ENCODE data around the gene GYS2. TPM values are rescaled to one million over a fixed set of nuclear protein-coding genes. Genes with fewer than 3 reads are reported as not detected.
"Not testable (repeated sequence)": the region's sequence is repeated elsewhere in the genome, so short reads cannot be mapped to it uniquely, and the experiment has no call there.

The GYS2 gene
- not detected for polyA plus RNA-seq

GRCh38 chr12:21604245-21605101 lies at the start of gene GYS2:
GYS2 (minus strand) TSS chr12:21604847; CDS start chr12:21604592, 255 bp downstream.
- Mint-ChIP-seq H3K4me3 (no peak within 1 kb of the TSS), H3K4me1 (peaks cover 0 to 4% (median 4%) of the 10 kb centered on the region in 3 donors), H3K9me3 (no peaks in the 10 kb centered on the region), H3K27me3 (no peaks in the 10 kb centered on the region), H3K36me3 (no peaks in the 10 kb centered on the region), H3K27ac (no peak within 1 kb of the TSS)

DNA sequence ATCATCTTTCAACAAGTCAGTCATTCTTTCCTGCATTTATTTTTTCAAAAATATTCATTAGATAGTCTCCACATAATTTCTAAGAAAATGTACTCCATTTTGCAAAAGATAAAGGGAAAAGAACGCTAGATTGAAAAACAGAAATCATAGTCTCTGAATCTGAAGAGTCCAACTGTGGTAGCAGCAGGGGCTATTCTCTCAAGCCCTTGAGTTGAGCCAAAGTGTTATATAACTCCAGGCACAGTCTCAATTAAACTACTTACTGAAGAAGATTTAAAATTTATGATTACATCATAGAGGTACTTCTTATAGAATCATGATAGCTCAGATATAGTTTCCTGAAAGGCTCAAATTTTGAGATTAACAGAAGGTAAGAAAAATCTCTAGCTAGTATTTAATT lies 47.2 kb upstream of the GYS2 start:
- H3K27ac Mint-ChIP-seq = no peak overlapping the region
- H3K36me3 Mint-ChIP-seq = peaks cover 3% of the 10 kb centered on the region
- no peaks in the 10 kb centered on the region for H3K27me3 Mint-ChIP-seq
- H3K4me1 Mint-ChIP-seq = peaks cover 7 to 37% (median 29%) of the 10 kb centered on the region in 3 donors
- H3K9me3 Mint-ChIP-seq = no peaks in the 10 kb centered on the region
- no peak overlapping the region for H3K4me3 Mint-ChIP-seq

- Mint-ChIP-seq H3K9me3 (no peaks in the 10 kb centered on the region), H3K4me1 (peaks cover 2 to 32% (median 25%) of the 10 kb centered on the region in 3 donors), H3K36me3 (peaks cover 3% of the 10 kb centered on the region), H3K4me3 (peak overlapping the region in 1 of 4 donors; percentile 7), H3K27me3 (no peaks in the 10 kb centered on the region), H3K27ac (peak overlapping the region in 1 of 3 donors; percentile 34)
These were observed 46.4 kb upstream of the GYS2 start for GRCh38 chr12:21650997-21651396.

GRCh38 chr12:21649034-21649433 lies 44.4 kb upstream of the GYS2 start:
- no peak overlapping the region for H3K4me3 Mint-ChIP-seq
- H3K36me3 Mint-ChIP-seq = peaks cover 9% of the 10 kb centered on the region

DNA sequence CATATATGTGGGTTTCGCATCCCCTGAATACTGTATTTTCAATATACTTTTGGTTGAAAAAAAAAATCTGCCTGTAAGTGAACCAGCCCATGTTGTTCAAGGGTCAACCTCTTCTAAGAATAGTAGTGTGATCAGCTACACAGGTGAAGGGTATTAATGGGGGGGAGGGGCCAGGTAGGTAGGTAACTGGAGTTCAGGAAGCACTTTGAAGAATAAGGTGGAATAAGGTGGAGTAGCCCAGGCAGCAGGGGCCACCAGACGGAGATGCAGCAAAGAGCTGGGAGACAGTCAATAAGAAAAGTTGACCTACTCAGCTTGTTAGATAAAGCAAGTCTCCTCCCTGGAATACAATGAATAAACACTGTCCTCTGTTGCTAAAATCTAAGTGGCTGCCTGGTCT lies 43.7 kb upstream of the GYS2 start:
- H3K4me1 Mint-ChIP-seq = peaks cover 2 to 16% (median 6%) of the 10 kb centered on the region in 3 donors
- H3K36me3 Mint-ChIP-seq = peaks cover 9% of the 10 kb centered on the region
- no peak overlapping the region for H3K4me3 Mint-ChIP-seq
- no peaks in the 10 kb centered on the region for H3K9me3 Mint-ChIP-seq
- no peak overlapping the region for H3K27ac Mint-ChIP-seq
- no peaks in the 10 kb centered on the region for H3K27me3 Mint-ChIP-seq

More at GRCh38 chr12:21649034-21649433, 44.4 kb upstream of the GYS2 start:
- H3K9me3 Mint-ChIP-seq = no peaks in the 10 kb centered on the region
- no peak overlapping the region for H3K27ac Mint-ChIP-seq
- no peaks in the 10 kb centered on the region for H3K27me3 Mint-ChIP-seq
- peaks cover 2 to 19% (median 10%) of the 10 kb centered on the region in 3 donors for H3K4me1 Mint-ChIP-seq

DNA sequence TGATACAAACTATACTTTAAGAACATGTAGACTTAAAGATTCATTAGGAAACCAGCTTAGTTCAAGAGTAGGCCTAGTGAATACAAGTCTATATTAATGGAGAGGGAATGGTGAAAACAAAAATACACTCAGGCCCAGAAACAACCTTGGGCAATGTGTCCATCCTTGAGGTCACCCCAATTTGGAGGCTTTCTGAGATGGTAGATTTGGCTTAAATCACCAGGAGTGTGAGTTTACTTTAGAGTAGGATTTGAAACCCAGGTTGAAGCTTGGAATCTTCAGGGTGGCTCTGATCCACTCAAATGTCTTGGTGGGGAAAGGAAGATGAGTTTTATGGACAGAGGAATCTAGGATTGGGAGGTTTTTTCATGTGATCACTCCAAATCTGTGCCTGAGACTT lies 42.5 kb upstream of the GYS2 start:
- Mint-ChIP-seq H3K4me3 (no peak overlapping the region), H3K27ac (peak overlapping the region in 2 of 3 donors; percentile 19 to 77), H3K27me3 (no peaks in the 10 kb centered on the region), H3K4me1 (peaks cover 2 to 12% (median 11%) of the 10 kb centered on the region in 3 donors), H3K36me3 (peaks cover 9% of the 10 kb centered on the region), H3K9me3 (no peaks in the 10 kb centered on the region)

DNA sequence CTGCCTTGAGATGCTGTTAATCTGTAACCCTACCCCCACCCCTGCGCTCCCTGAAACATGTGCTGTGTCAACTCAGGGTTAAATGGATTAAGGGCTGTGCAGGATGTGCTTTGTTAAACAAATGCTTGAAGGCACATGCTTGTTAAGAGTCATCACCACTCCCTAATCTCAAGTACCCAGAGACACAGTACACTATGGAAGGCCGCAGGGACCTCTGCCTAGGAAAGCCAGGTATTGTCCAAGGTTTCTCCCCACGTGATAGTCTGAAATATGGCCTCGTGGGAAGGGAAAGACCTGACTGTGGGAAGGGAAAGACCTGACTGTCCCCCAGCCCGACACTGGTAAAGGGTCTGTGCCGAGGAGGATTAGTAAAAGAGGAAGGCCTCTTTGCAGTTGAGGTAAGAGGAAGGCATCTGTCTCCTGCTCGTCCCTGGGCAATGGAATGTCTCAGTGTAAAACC lies 40.4 kb upstream of the GYS2 start:
- Mint-ChIP-seq H3K27ac (peak overlapping the region in 2 of 3 donors; percentile 16 to 63), H3K4me3 (peak overlapping the region in 1 of 4 donors; percentile 81)
- H3K27me3 Mint-ChIP-seq, H3K4me1 Mint-ChIP-seq, H3K36me3 Mint-ChIP-seq, H3K9me3 Mint-ChIP-seq: not testable (repeated sequence)

GRCh38 chr12:21644516-21644915 lies 39.9 kb upstream of the GYS2 start:
- Mint-ChIP-seq H3K4me1 (peaks cover 0 to 7% (median 5%) of the 10 kb centered on the region in 3 donors), H3K4me3 (no peak overlapping the region), H3K27ac (no peak overlapping the region), H3K27me3 (no peaks in the 10 kb centered on the region), H3K36me3 (peaks cover 8% of the 10 kb centered on the region), H3K9me3 (no peaks in the 10 kb centered on the region)

DNA sequence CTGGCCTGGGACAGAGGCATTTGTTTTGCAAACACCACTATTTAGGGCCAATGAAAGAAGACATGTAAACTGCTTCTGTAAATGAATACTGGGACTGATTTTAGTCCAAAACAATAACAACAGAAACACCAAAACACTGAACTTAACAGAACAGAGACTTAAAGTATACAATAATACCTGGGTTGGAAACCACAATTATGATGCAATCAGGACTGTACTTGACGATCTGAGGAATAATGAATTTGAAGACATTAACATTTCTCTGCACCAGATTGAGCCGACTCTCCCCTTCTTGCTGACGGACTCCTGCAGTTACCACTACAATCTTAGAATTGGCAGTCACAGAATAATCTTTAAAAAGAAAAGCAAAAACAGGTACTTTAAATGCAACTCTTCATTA lies 39.1 kb upstream of the GYS2 start:
- peaks cover 8% of the 10 kb centered on the region for H3K36me3 Mint-ChIP-seq
- H3K4me1 Mint-ChIP-seq = peaks cover 0 to 7% (median 5%) of the 10 kb centered on the region in 3 donors
- no peak overlapping the region for H3K4me3 Mint-ChIP-seq
- no peaks in the 10 kb centered on the region for H3K9me3 Mint-ChIP-seq
- no peak overlapping the region for H3K27ac Mint-ChIP-seq
- H3K27me3 Mint-ChIP-seq = no peaks in the 10 kb centered on the region

DNA sequence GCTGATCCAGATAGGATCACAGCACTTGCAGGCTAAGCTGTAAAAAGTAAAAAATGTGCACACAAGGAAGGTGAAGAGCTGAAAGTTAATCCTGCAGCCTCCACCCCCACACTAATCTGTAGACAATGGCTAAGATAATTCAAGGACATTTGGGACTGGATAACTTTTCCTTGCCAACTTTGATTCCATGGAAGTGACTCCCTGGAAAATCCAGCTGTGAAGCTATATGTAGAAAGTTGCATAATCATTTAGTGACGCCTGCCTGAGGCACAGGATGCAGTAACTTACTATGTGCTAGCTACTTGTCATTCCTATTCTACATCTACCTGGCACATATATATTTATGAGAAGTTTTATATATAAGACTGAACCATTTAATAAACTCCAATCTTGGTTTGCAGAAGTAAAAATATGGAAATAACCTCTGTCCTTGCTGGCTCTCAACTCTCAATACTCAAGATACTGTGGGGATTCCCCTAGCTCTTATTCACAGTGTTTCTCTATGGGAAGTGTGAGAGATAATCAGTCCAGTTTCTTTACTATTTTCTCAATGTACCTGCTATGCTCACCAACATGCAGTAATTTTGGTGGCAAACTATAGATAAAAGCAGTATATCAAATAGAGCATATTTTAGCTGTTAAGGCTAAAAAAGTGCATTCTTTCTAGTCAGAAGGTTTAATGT lies 38.2 kb upstream of the GYS2 start:
- Mint-ChIP-seq H3K36me3 (peaks cover 8% of the 10 kb centered on the region), H3K9me3 (no peaks in the 10 kb centered on the region), H3K27ac (no peak overlapping the region), H3K4me3 (no peak overlapping the region), H3K27me3 (no peaks in the 10 kb centered on the region), H3K4me1 (peaks cover 0 to 6% (median 5%) of the 10 kb centered on the region in 3 donors)

DNA sequence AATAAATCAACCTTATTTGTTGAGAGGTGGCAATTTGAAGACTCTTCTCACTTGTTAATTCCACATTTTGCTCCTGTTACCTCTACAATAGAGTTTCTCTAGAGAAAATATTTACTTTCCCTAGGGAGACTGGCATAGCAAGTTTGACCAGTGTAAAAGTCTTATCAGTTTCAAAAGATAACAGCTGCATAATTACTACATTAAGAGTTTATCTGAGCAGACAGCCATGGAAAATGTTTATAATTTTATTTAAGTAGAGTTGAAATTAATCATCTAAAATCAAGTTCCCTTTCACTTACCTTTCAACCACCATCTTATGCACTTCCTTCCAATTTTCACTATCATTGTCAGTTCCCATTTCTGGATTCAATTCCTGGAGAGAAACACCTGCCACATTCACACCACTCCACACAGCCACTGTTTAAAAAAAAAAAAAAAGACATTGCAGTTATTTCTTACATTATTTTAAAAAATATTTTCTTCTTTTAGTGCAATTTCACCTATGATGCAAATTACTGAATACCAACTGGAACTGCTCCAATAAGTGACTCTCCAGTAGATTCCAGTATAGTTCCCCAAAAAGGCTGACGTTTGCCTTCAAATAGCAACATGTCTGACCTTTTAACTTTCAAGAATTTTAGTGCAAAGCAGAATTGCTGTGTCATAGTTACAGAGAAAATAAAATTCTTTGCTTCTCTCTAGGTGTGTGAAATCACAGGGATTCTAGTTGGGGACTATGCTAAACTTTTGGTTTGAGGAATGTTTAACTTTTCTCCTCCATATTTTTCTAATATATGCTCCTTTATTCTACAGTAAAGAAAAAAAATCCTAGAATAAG lies 33.6 kb upstream of the GYS2 start:
- H3K4me3 Mint-ChIP-seq = no peak overlapping the region
- H3K9me3 Mint-ChIP-seq = peaks cover 0 to 2% (median 0%) of the 10 kb centered on the region in 3 donors
- no peak overlapping the region for H3K27ac Mint-ChIP-seq
- H3K27me3 Mint-ChIP-seq = no peaks in the 10 kb centered on the region
- H3K4me1 Mint-ChIP-seq = peaks cover 0 to 6% (median 5%) of the 10 kb centered on the region in 3 donors
- H3K36me3 Mint-ChIP-seq = peaks cover 2% of the 10 kb centered on the region

DNA sequence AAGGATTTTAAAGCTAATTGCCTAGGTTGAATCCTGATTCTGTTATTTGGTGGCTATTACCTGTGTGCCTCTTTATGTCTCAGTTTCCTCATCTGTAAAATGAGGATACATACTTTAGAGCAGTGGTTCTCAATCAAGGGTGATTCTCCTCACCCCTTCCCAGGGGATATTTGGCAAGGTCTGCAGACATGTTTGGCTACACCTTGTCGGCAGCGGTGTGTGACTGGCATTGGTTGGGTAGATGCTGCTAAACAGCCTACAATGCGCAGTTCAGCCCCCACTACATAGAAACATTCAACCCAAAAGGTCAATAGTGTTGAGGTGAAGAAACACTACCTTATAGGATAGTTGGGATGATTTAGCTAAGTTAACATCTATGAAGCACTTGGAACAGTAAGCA lies 29.6 kb upstream of the GYS2 start:
- Mint-ChIP-seq H3K4me3 (no peak overlapping the region), H3K36me3 (no peaks in the 10 kb centered on the region), H3K27ac (no peak overlapping the region), H3K27me3 (no peaks in the 10 kb centered on the region), H3K4me1 (peaks cover 0 to 1% (median 0%) of the 10 kb centered on the region in 3 donors), H3K9me3 (peaks cover 0 to 2% (median 0%) of the 10 kb centered on the region in 3 donors)

DNA sequence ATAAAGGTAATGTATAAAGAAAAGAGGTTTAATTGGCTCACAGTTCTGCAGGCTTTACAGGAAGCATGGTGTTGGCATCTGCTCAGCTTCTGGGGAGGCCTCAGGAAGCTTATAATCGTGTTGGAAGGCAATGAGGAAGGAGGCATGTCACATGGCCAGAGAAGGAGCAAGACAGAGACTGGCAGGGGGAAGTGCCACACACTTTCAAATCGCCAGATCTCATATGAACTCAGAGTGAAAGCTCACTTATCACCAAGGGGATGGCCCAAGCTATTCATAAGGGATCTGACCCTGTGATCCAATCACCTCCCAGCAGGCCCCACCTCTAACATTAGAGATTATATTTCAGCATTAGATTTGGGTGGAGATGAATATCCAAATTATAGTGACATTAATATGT lies 26.7 kb upstream of the GYS2 start:
- H3K9me3 Mint-ChIP-seq = peaks cover 0 to 2% (median 2%) of the 10 kb centered on the region in 3 donors
- no peak overlapping the region for H3K27ac Mint-ChIP-seq
- H3K4me3 Mint-ChIP-seq = no peak overlapping the region
- peaks cover 1% of the 10 kb centered on the region for H3K36me3 Mint-ChIP-seq
- H3K4me1 Mint-ChIP-seq = peaks cover 0 to 1% (median 0%) of the 10 kb centered on the region in 3 donors
- no peaks in the 10 kb centered on the region for H3K27me3 Mint-ChIP-seq

GRCh38 chr12:21627924-21628323 lies 23.3 kb upstream of the GYS2 start:
- no peaks in the 10 kb centered on the region for H3K27me3 Mint-ChIP-seq
- H3K36me3 Mint-ChIP-seq = peaks cover 4% of the 10 kb centered on the region
- peaks cover 0 to 2% (median 0%) of the 10 kb centered on the region in 3 donors for H3K9me3 Mint-ChIP-seq
- peaks cover 0 to 1% (median 0%) of the 10 kb centered on the region in 3 donors for H3K4me1 Mint-ChIP-seq
- H3K4me3 Mint-ChIP-seq = no peak overlapping the region
- no peak overlapping the region for H3K27ac Mint-ChIP-seq

Data from IgD-negative memory B cell (primary cell).